NCI-H748 treated with DMSO at 0.1 percent for 48 hours (cell line): Measurements from ENCODE around the gene VSTM2L.

Experiments
- DNase-seq: peaks from one replicate; lab custom pipeline; 2025; lab: John Stamatoyannopoulos, UW

Gene VSTM2L

GRCh38 chr20:37878835-37879599 lies 23.9 kb upstream of the VSTM2L start:
- DNase-seq, result no peak

DNA sequence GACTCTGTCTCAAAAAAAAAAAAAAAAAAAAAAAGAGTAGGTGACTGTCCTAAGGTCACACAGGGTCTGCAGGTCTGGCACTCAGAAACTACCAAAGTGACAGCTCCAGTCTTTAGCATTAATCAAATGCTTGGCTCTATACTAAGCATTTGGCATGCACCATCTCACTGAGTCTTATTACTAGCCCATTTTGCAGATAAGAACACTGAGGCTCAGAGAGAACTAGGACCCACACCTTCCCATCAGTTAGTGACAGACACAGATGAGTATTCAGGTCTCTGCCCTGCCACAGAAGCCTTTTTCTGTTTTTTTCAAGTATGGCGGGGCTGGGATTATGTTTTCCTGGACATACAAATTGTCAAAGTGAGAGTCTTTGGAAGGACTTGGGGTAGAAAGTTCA lies 23.1 kb upstream of the VSTM2L start:
- no peak for DNase-seq

DNA sequence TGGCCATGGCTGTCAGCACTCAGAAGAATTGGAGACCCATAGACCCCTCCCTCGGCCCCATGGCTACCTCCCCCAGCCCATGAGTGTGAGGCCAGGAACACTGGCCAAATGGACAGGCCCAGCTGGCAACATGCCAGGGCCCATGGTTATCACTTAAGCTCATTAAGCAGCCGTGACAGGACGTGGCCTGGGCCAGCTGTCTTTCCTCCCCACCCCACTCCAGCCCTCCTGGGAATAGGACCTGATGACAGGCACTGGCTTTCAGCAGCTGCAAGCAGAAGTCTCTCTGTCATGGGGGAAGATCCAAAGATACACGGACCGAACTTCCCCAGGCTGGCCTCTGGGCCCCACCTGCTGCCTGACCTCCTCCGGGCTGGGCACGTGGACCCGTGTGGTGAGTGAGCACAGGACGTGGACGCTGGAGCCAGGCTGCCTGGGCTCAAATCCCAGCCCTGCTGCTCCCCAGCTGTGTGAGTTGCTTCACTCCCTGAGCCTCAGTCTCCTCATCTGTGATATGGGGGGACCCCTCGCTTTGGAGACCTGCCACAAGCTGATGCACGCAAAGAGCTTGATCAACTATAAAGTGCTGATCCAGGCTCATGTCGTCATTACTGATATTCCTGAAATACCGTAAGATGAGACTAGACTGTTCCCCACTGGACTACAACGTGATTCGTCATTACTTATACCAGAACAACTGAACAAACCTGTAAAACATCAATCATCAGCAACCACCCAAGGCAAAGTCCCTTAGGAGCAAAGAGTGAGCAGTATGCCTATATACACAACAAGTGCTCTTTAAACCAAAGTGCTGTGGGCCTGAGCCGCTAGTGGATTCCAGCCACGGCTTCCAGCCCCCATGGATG lies 22.0 kb upstream of the VSTM2L start:
- DNase-seq, result no peak

- no peak for DNase-seq
Measured at GRCh38 chr20:37881601-37882343, 21.2 kb upstream of the VSTM2L start.

- no peak for DNase-seq
Measured at GRCh38 chr20:37882961-37883712, 19.8 kb upstream of the VSTM2L start.

DNA sequence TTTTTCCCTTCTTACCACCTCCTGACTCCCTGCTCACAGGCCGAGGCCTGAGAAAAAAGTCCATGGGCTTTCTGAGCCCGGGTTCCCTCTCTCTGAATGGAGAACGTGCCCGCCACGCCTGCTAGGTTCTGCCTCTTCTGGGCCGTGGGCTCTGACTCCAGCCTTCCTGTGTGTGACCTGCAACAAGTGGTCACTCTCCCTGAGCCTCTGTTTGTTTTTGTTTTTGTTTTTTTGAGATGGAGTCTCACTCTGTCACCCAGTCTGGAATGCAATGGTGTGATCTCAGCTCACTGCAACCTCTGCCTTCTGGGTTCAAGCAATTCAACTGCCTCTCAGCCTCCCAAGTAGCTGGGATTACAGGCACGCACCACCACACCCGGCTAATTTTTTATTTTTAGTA lies 17.9 kb upstream of the VSTM2L start:
- no peak for DNase-seq

GRCh38 chr20:37885593-37886503 lies 17.1 kb upstream of the VSTM2L start:
- DNase-seq, result no peak

- no peak for DNase-seq
Measured at GRCh38 chr20:37886851-37887297, 16.1 kb upstream of the VSTM2L start.

GRCh38 chr20:37888641-37889040 lies 14.3 kb upstream of the VSTM2L start:
- no peak for DNase-seq

DNA sequence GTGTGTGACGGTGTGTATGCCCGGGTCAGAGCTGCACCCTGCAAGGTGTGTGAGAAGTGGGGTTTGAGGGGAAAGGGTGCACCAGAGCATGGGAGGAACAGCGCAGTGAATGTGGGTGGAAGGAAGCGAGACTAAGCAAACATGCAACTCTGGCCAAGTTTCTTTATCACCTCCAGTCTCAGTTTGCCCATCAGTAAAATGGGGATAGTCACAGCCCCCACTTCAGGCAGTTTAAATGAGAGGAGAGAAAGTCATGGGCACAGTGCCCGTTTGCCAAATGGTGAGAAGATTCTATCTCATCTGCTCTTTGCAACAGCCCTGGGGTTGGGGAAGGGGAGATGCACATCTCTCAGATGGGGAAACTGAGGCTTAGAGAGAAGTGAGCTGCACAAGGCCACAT lies 12.8 kb upstream of the VSTM2L start:
- DNase-seq, result no peak

- no peak for DNase-seq
Measured at GRCh38 chr20:37890643-37891042, 12.3 kb upstream of the VSTM2L start.

DNA sequence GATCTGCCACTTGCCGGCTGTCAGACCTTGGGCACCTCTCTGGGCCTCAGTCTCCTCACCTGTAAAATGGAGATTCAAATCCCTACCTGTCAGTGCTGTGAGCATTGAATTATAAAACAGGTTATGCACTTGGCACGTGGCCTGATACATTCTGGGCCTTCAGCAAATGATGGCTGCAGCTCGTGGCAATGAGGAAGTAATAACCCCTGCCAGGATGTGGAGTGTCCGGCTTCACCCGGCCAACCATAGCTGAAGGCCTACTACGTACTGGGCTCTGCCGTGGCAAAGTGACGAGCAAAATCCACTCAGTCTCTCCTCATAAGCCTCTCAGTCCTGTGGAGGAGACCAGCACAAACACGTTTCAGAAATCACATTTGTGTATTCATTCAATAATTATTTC lies 10.9 kb upstream of the VSTM2L start:
- no peak for DNase-seq

GRCh38 chr20:37893566-37894241 lies 9.2 kb upstream of the VSTM2L start:
- no peak for DNase-seq

DNA sequence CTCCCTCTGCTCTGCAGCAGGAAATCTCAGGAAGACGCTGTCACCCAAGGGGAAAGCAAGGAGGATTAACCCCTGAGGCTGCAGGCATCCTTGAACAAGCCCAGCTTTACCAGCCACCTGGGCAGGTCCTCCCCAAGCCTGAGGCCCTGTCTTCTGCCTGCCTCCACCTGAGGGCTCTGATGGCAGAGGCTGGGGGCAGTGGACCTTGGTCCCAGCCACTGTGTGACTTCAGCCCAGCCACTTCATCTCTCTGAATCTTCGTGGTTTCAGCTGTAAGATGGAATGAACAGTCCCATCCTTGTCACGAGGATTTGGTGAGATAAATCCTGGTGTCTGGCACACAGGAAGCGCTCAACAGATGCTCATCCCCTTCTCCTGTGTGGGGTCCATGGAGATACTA lies 8.5 kb upstream of the VSTM2L start:
- DNase-seq, result no peak

DNA sequence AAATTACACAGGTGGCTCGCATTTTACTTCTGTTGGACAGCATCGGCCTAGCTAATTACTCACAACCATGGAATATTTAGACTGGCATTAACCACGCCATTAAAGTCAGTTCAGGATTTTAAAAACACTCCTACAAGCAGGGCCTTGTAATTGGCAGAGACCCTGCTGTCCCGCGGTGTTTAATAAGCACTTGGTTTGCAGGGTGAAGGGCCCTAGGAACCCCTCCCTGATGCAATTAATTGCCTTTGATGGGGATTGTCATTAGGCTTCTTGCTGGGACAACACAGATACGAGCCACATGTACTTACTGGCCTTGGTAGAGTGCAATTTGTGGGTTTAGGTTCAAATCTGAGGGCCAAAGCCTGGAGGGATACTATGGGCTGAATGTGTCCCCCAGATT lies 7.8 kb upstream of the VSTM2L start:
- peak; percentile 12 for DNase-seq

GRCh38 chr20:37896932-37897548 lies 5.9 kb upstream of the VSTM2L start:
- DNase-seq, result no peak

GRCh38 chr20:37898233-37899104 lies 4.5 kb upstream of the VSTM2L start:
- DNase-seq, result no peak
